HepG2 (cell line): ENCODE data around the gene IQGAP2. TPM values are rescaled to one million over a fixed set of nuclear protein-coding genes. Genes with fewer than 3 reads are reported as not detected.

Source experiments
- CAMTA2 ChIP-seq: sonication (generic); formaldehyde crosslinking; IDR thresholded peaks from 2 replicates; pipeline ENCODE4 v1.4.0; 2020; ENCODE audit warnings: mild to moderate bottlenecking, missing genetic modification reagents, borderline replicate concordance
- ELF4 ChIP-seq: sonication (generic); formaldehyde crosslinking; IDR thresholded peaks from 2 replicates; pipeline ENCODE4 v1.5.0; 2020; ENCODE audit warnings: missing genetic modification reagents, mild to moderate bottlenecking, moderate library complexity, borderline replicate concordance
- NRL ChIP-seq: sonication (generic); formaldehyde crosslinking; IDR thresholded peaks from 2 replicates; pipeline ENCODE4 v1.5.0; 2020; ENCODE audit warnings: missing genetic modification reagents, mild to moderate bottlenecking, moderate library complexity, borderline replicate concordance
- RXRA ChIP-seq: sonication (generic); formaldehyde crosslinking; IDR thresholded peaks from 2 replicates; pipeline ENCODE4 v1.5.1; 2020; ENCODE audit warnings: missing genetic modification reagents
- SMARCC2 ChIP-seq: fragments of 450-650 bp; IDR thresholded peaks from 2 replicates; pipeline ENCODE4 v1.6.1; 2017; ENCODE audit warnings: antibody characterized with exemption, mild to moderate bottlenecking
- TARDBP ChIP-seq: sonication (generic); formaldehyde crosslinking; IDR thresholded peaks from 2 replicates; pipeline ENCODE4 v1.8.0; 2022; ENCODE audit warnings: mild to moderate bottlenecking, missing genetic modification reagents
- TBX2 ChIP-seq: sonication (generic); formaldehyde crosslinking; IDR thresholded peaks from 2 replicates; pipeline ENCODE4 v1.5.0; 2020; ENCODE audit warnings: missing genetic modification reagents, mild to moderate bottlenecking, borderline replicate concordance
- ZBTB20 ChIP-seq: sonication (generic); formaldehyde crosslinking; IDR thresholded peaks from 2 replicates; pipeline ENCODE4 v1.8.1; 2023; ENCODE audit warnings: missing genetic modification reagents, low read depth, mild to moderate bottlenecking, borderline replicate concordance
- ZBTB7B ChIP-seq: sonication (generic); formaldehyde crosslinking; IDR thresholded peaks from 2 replicates; pipeline ENCODE4 v1.4.0; 2020; ENCODE audit warnings: missing genetic modification reagents
- ZFP91 ChIP-seq: sonication (generic); formaldehyde crosslinking; IDR thresholded peaks from 2 replicates; pipeline ENCODE4 v1.9.0; 2022; ENCODE audit warnings: missing genetic modification reagents, mild to moderate bottlenecking, borderline replicate concordance
- ZNF180 ChIP-seq: sonication (generic); formaldehyde crosslinking; IDR thresholded peaks from 2 replicates; pipeline ENCODE4 v1.4.0; 2020; ENCODE audit warnings: low read depth, missing genetic modification reagents, borderline replicate concordance
- ZNF3 ChIP-seq: IDR thresholded peaks from 2 replicates; pipeline ENCODE4 v1.7.0; 2017; ENCODE audit warnings: inconsistent platforms
- ZNF512 ChIP-seq: sonication (generic); formaldehyde crosslinking; IDR thresholded peaks from 2 replicates; pipeline ENCODE4 v1.4.0; 2020; ENCODE audit warnings: mild to moderate bottlenecking, missing genetic modification reagents
- ZNF670 ChIP-seq: sonication (generic); formaldehyde crosslinking; IDR thresholded peaks from 2 replicates; pipeline ENCODE4 v1.8.0; 2022; ENCODE audit warnings: mild to moderate bottlenecking, missing genetic modification reagents, borderline replicate concordance
- ZNF761 ChIP-seq: sonication (generic); formaldehyde crosslinking; conservative IDR thresholded peaks from 2 replicates; pipeline ENCODE4 v1.4.0; 2020; ENCODE audit warnings: mild to moderate bottlenecking, missing genetic modification reagents
- ZNF776 ChIP-seq: sonication (generic); formaldehyde crosslinking; IDR thresholded peaks from 2 replicates; pipeline ENCODE4 v1.4.0; 2020; ENCODE audit warnings: mild to moderate bottlenecking, missing genetic modification reagents
- ZNF816 ChIP-seq: sonication (generic); formaldehyde crosslinking; IDR thresholded peaks from 2 replicates; pipeline ENCODE4 v1.8.0; 2022; ENCODE audit warnings: missing genetic modification reagents, mild to moderate bottlenecking, borderline replicate concordance
- polyA plus RNA-seq, 8 experiments: library from polyadenylated mRNA; depleted of rRNA in 3 of 8; stranded (reverse) in 7 of 8; unstranded in 1 of 8; fragments of >200 nt; fragmentation: Illumina TruSeq in 4 of 8; extraction: Trizol in 4 of 8; gene quantifications; 2 replicates each; pipeline versions ENCODE4 v1.2.1 to v1.2.3, GENCODE V29; 2011 to 2016; ENCODE audit warnings: low read depth in 4 of 8, missing spikeins in 1 of 8, mixed read lengths in 1 of 8; ENCODE audit not compliant: insufficient read depth in 1 of 8
- total RNA-seq, 5 experiments: library from RNA; depleted of rRNA; stranded (reverse); fragments of >200 nt; fragmentation: Illumina TruSeq; extraction: Trizol; gene quantifications; 2 replicates each; pipeline ENCODE4 v1.2.3, GENCODE V29; 2016; ENCODE audit warnings: low read depth in 1 of 5
- TF ChIP-seq, protein P1 (sequence below): sonication (generic); formaldehyde crosslinking; IDR thresholded peaks from 2 replicates; pipeline ENCODE4 v1.5.0; 2020; ENCODE audit warnings: mild to moderate bottlenecking, missing genetic modification reagents, borderline replicate concordance
- TF ChIP-seq, protein P2 (sequence below): sonication (generic); formaldehyde crosslinking; IDR thresholded peaks from 2 replicates; pipeline ENCODE4 v1.8.0; 2022; ENCODE audit warnings: low read depth, missing genetic modification reagents

Gene IQGAP2
- total and polyA plus RNA-seq, 2 of the 13 experiments (the other 11 are each of a cell fraction or from before 2014, with no cell fraction given): 35.2 to 83.3 TPM

DNA sequence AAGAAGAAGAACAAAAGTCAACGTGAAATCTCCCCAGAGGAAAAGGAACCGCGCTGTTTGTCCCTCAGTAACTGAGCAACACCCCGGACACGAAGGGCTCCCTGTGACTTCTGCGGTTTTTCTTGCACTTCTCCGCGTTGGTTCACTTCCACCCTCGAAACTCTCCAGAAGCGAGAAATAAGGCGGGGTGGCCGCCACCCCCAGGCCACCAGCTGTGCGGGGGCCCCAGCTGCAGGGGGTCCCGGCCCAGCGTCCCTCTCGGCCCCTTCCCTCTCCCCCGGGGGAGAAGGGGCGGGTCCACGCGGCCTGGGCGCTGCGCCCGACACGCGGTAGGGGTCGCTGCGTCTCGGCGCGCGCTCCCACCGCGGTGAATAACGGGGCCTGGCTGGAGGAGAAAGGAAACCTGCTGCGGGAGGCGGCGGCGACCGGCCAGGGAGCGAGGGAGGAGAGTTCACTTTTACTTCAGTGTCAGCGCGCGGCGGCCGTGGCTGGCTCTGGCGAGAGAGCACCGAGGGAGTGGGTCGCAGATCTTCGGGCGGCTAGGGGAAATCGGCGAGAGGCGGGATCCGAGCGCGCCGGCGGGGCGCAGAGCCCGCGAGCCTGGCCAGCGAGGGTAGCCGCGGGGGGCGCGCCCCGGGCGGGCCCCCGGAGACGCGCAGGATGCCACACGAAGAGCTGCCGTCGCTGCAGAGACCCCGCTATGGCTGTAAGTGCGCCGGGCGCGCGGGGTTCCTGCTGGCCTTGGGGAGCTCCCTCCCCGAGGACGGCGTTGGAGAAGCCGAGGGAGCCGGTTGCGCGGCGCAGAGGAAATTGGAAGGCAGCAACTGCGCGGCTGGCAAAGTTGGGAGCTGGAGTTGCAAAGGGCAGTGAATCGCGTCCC is at the start of gene IQGAP2 (continued):
- TF ChIP-seq, protein P1, sequence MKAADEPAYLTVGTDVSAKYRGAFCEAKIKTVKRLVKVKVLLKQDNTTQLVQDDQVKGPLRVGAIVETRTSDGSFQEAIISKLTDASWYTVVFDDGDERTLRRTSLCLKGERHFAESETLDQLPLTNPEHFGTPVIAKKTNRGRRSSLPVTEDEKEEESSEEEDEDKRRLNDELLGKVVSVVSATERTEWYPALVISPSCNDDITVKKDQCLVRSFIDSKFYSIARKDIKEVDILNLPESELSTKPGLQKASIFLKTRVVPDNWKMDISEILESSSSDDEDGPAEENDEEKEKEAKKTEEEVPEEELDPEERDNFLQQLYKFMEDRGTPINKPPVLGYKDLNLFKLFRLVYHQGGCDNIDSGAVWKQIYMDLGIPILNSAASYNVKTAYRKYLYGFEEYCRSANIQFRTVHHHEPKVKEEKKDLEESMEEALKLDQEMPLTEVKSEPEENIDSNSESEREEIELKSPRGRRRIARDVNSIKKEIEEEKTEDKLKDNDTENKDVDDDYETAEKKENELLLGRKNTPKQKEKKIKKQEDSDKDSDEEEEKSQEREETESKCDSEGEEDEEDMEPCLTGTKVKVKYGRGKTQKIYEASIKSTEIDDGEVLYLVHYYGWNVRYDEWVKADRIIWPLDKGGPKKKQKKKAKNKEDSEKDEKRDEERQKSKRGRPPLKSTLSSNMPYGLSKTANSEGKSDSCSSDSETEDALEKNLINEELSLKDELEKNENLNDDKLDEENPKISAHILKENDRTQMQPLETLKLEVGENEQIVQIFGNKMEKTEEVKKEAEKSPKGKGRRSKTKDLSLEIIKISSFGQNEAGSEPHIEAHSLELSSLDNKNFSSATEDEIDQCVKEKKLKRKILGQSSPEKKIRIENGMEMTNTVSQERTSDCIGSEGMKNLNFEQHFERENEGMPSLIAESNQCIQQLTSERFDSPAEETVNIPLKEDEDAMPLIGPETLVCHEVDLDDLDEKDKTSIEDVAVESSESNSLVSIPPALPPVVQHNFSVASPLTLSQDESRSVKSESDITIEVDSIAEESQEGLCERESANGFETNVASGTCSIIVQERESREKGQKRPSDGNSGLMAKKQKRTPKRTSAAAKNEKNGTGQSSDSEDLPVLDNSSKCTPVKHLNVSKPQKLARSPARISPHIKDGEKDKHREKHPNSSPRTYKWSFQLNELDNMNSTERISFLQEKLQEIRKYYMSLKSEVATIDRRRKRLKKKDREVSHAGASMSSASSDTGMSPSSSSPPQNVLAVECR: peak; percentile 77
- TF ChIP-seq ZFP91 (peak; percentile 75; the same call in 1 of the 2 replicates), TBX2 (CRISPR knock-in tag) (peak; percentile 66), ELF4 (CRISPR knock-in tag) (no peak), ZBTB20 (CRISPR knock-in tag) (peak; percentile 74; the same call in 1 of the 2 replicates), TARDBP (CRISPR knock-in tag) (peak; percentile 86), NRL (peak; percentile 80; the same call in 1 of the 2 replicates), ZNF180 (CRISPR knock-in tag) (no peak), RXRA (CRISPR knock-in tag) (no peak; the same call in 1 of the 2 replicates), ZNF816 (no peak), ZNF670 (CRISPR knock-in tag) (no peak), ZBTB7B (peak; percentile 98), CAMTA2 (CRISPR knock-in tag) (0 out of 2 replicates have a peak, but pooled peaks have one; percentile 26), ZNF3 (CRISPR knock-in tag) (no peak), SMARCC2 (no peak), ZNF761 (CRISPR knock-in tag) (peak; percentile 33; the same call in 1 of the 2 replicates), ZNF776 (CRISPR knock-in tag) (peak; percentile 70), ZNF512 (CRISPR knock-in tag) (peak; percentile 76; the same call in 1 of the 2 replicates)
- TF ChIP-seq, protein P2, sequence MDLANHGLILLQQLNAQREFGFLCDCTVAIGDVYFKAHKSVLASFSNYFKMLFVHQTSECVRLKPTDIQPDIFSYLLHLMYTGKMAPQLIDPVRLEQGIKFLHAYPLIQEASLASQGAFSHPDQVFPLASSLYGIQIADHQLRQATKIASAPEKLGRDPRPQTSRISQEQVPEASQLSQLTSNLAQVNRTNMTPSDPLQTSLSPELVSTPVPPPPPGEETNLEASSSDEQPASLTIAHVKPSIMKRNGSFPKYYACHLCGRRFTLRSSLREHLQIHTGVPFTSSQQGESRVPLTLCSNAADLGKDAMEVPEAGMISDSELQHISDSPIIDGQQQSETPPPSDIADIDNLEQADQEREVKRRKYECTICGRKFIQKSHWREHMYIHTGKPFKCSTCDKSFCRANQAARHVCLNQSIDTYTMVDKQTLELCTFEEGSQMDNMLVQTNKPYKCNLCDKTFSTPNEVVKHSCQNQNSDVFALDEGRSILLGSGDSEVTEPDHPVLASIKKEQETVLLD (CRISPR knock-in tag): peak; percentile 24; the same call in 1 of the 2 replicates
